DMS 273 (cell line): Measurements from ENCODE around the gene SARDH.

Experiments used
- DNase-seq: peaks from one replicate; lab custom pipeline; 2025; ENCODE audit not compliant: unreplicated experiment; lab: John Stamatoyannopoulos, UW

Gene SARDH

GRCh38 chr9:133715295-133715865 is 22.8 kb downstream of the SARDH start:
- DNase-seq = no peak

- DNase-seq = peak; percentile 38
Observed at GRCh38 chr9:133714606-133715294, 23.4 kb downstream of the SARDH start.

- no peak for DNase-seq
Observed at GRCh38 chr9:133713960-133714495, 24.1 kb downstream of the SARDH start.

- no peak for DNase-seq
Observed at GRCh38 chr9:133713150-133713959, 24.8 kb downstream of the SARDH start.

GRCh38 chr9:133712221-133713100 is 25.7 kb downstream of the SARDH start:
- DNase-seq = no peak

GRCh38 chr9:133711428-133712220 is 26.5 kb downstream of the SARDH start:
- no peak for DNase-seq

- no peak for DNase-seq
Observed at GRCh38 chr9:133710661-133711427, 27.3 kb downstream of the SARDH start.

- DNase-seq = no peak
Observed at GRCh38 chr9:133709691-133710571, 28.2 kb downstream of the SARDH start.

- DNase-seq = peak; percentile 59
Observed at GRCh38 chr9:133709015-133709611, 29.0 kb downstream of the SARDH start.

GRCh38 chr9:133708246-133709014 is 29.7 kb downstream of the SARDH start:
- no peak for DNase-seq

- no peak for DNase-seq
Observed at GRCh38 chr9:133707763-133708245, 30.3 kb downstream of the SARDH start.

GRCh38 chr9:133707065-133707762 is 30.9 kb downstream of the SARDH start:
- peak; percentile 39 for DNase-seq

- no peak for DNase-seq
Observed at GRCh38 chr9:133706307-133707050, 31.7 kb downstream of the SARDH start.

- peak; percentile 81 for DNase-seq
Observed at GRCh38 chr9:133705576-133705975, 32.6 kb downstream of the SARDH start.

GRCh38 chr9:133704711-133705181 is 33.4 kb downstream of the SARDH start:
- DNase-seq = peak; percentile 36
